Trophoblast cell (in vitro differentiated cells and primary cell): ENCODE measurements around the gene RADIL.
A peak's percentile ranks its signal among the peaks of the same experiment; 100 is the strongest.

Experiments used
- DNase-seq, 2 donors: peaks; one replicate each; pipeline ENCODE4 v3.0.0-alpha.2; 2016
- H2AFZ ChIP-seq: 2 replicates; pipeline ENCODE4 v1.6.1; 2013; ENCODE audit warnings: low read length, moderate library complexity, mild to moderate bottlenecking; ENCODE audit not compliant: insufficient read depth, poor library complexity
- H2AK5ac ChIP-seq: 2 replicates; pipeline ENCODE4 v1.6.1; 2013; ENCODE audit warnings: mild to moderate bottlenecking, low read length
- H2BK120ac ChIP-seq: 2 replicates; pipeline ENCODE4 v1.6.1; 2013; ENCODE audit warnings: low read length, mild to moderate bottlenecking, moderate library complexity; ENCODE audit not compliant: insufficient read depth, poor library complexity
- H2BK12ac ChIP-seq: 2 replicates; pipeline ENCODE4 v1.6.1; 2013; ENCODE audit warnings: mild to moderate bottlenecking, low read length, moderate library complexity
- H2BK5ac ChIP-seq: 2 replicates; pipeline ENCODE4 v1.6.1; 2013; ENCODE audit warnings: low read length, low read depth, moderate library complexity, mild to moderate bottlenecking; ENCODE audit not compliant: poor library complexity
- H3K14ac ChIP-seq: 2 replicates; pipeline ENCODE4 v1.6.1; 2013; ENCODE audit warnings: mild to moderate bottlenecking, low read length
- H3K18ac ChIP-seq: 2 replicates; pipeline ENCODE4 v1.6.1; 2013; ENCODE audit warnings: mild to moderate bottlenecking, low read length
- H3K23ac ChIP-seq: 2 replicates; pipeline ENCODE4 v1.6.1; 2013; ENCODE audit warnings: low read length
- H3K27ac ChIP-seq: 2 replicates; pipeline ENCODE4 v1.5.1; 2013; ENCODE audit warnings: low read depth, mild to moderate bottlenecking, inconsistent platforms, low read length, moderate library complexity
- H3K27me3 ChIP-seq: 2 replicates; pipeline ENCODE4 v1.6.1; 2013; ENCODE audit warnings: inconsistent platforms, mild to moderate bottlenecking, low read length, moderate library complexity; ENCODE audit not compliant: insufficient read depth
- H3K36me3 ChIP-seq, 2 experiments: 1 replicate in 1 of 2; 2 replicates in 1 of 2; pipeline ENCODE4 v1.6.1; 2013; ENCODE audit warnings: low read length in 2 of 2, mild to moderate bottlenecking in 2 of 2, moderate library complexity in 1 of 2; ENCODE audit not compliant: insufficient read depth in 2 of 2, control insufficient read depth in 1 of 2
- H3K4ac ChIP-seq: 2 replicates; pipeline ENCODE4 v1.6.1; 2013; ENCODE audit warnings: low read depth, mild to moderate bottlenecking, low read length, moderate library complexity
- H3K4me1 ChIP-seq, 2 experiments: 1 replicate in 1 of 2; 2 replicates in 1 of 2; pipeline ENCODE4 v1.6.1; 2013; ENCODE audit warnings: low read length in 2 of 2, mild to moderate bottlenecking in 2 of 2, moderate library complexity in 1 of 2; ENCODE audit not compliant: insufficient read depth in 2 of 2, control insufficient read depth in 1 of 2
- H3K4me2 ChIP-seq: 2 replicates; pipeline ENCODE4 v1.6.1; 2013; ENCODE audit warnings: inconsistent platforms, mild to moderate bottlenecking, low read length, moderate library complexity
- H3K4me3 ChIP-seq: 2 replicates; pipeline ENCODE4 v1.5.1; 2013; ENCODE audit warnings: mild to moderate bottlenecking, low read depth, low read length, inconsistent platforms
- H3K79me1 ChIP-seq: one replicate; pipeline ENCODE4 v1.6.1; 2013; ENCODE audit warnings: low read length
- H3K79me2 ChIP-seq: 2 replicates; pipeline ENCODE4 v1.6.1; 2013; ENCODE audit warnings: low read length, mild to moderate bottlenecking; ENCODE audit not compliant: control insufficient read depth, insufficient read depth, poor library complexity
- H3K9ac ChIP-seq: 2 replicates; pipeline ENCODE4 v1.6.1; 2013; ENCODE audit warnings: mild to moderate bottlenecking, low read length
- H3K9me3 ChIP-seq: 2 replicates; pipeline ENCODE4 v1.6.1; 2013; ENCODE audit warnings: low read depth, mild to moderate bottlenecking, control low read depth, inconsistent platforms, low read length; ENCODE audit not compliant: insufficient read depth
- H4K12ac ChIP-seq: 2 replicates; pipeline ENCODE4 v1.6.1; 2013; ENCODE audit warnings: low read depth, mild to moderate bottlenecking, low read length, moderate library complexity
- H4K8ac ChIP-seq: 2 replicates; pipeline ENCODE4 v1.6.1; 2013; ENCODE audit warnings: low read depth, mild to moderate bottlenecking, low read length, moderate library complexity
- H4K91ac ChIP-seq: one replicate; pipeline ENCODE4 v1.6.1; 2013; ENCODE audit warnings: low read depth, mild to moderate bottlenecking, low read length, moderate library complexity
- WGBS: extraction: QIAGEN DNeasy Blood & Tissue Kit; methylation state at CpG from one replicate; pipeline ENCODE4 v1.1.7; 2013; ENCODE audit warnings: missing lambda C conversion rate; ENCODE audit not compliant: insufficient read length, insufficient coverage; ENCODE audit errors: extremely low coverage; 5-methylcytosine and 5-hydroxymethylcytosine counted together

Gene RADIL

GRCh38 chr7:4783292-4783652 lies 100.2 kb downstream of the RADIL start:
- Histone ChIP-seq H3K4me2 (no peak overlapping the region), H3K9me3 (peaks cover 5% of the 10 kb centered on the region), H4K12ac (no peak overlapping the region), H3K14ac (no peak overlapping the region), H3K4me1 (no peaks in the 10 kb centered on the region), H4K91ac (no peak overlapping the region), H3K27ac (no peak overlapping the region), H2AFZ (no peak overlapping the region), H3K79me2 (peaks cover under 1% of the 10 kb centered on the region), H2BK120ac (no peak overlapping the region), H2BK5ac (no peak overlapping the region), H3K79me1 (no peaks in the 10 kb centered on the region), H2BK12ac (no peak overlapping the region), H3K4me3 (no peak overlapping the region), H3K27me3 (no peaks in the 10 kb centered on the region), H3K23ac (no peak overlapping the region), H2AK5ac (no peak overlapping the region), H3K36me3 (peaks cover 73 to 77% of the 10 kb centered on the region in 2 experiments), H3K9ac (no peak overlapping the region), H3K4ac (no peak overlapping the region), H4K8ac (no peak overlapping the region), H3K18ac (no peak overlapping the region)
- WGBS, result no CpG with 5 or more reads among the region's 16 CpGs
- no peak for DNase-seq

- H3K4ac ChIP-seq, result no peak overlapping the region
- no peak overlapping the region for H2BK12ac ChIP-seq
- no CpG with 5 or more reads among the region's 36 CpGs for WGBS
- H3K14ac ChIP-seq, result no peak overlapping the region
- H2AFZ ChIP-seq, result no peak overlapping the region
- no peak overlapping the region for H4K12ac ChIP-seq
- no peak overlapping the region for H3K23ac ChIP-seq
- no peaks in the 10 kb centered on the region for H3K27me3 ChIP-seq
- H4K91ac ChIP-seq, result no peak overlapping the region
- no peak overlapping the region for H2BK120ac ChIP-seq
- no peak overlapping the region for H3K9ac ChIP-seq
- no peak overlapping the region for H3K4me3 ChIP-seq
- no peaks in the 10 kb centered on the region for H3K79me1 ChIP-seq
- peaks cover 5% of the 10 kb centered on the region for H3K9me3 ChIP-seq
- no peak overlapping the region for H2BK5ac ChIP-seq
- no peak overlapping the region for H3K27ac ChIP-seq
- H3K79me2 ChIP-seq, result peaks cover 2% of the 10 kb centered on the region
- no peak for DNase-seq
- H3K18ac ChIP-seq, result no peak overlapping the region
- no peak overlapping the region for H3K4me2 ChIP-seq
- H2AK5ac ChIP-seq, result no peak overlapping the region
- no peaks in the 10 kb centered on the region for H3K4me1 ChIP-seq
- no peak overlapping the region for H4K8ac ChIP-seq
- peaks cover 66 to 70% of the 10 kb centered on the region in 2 experiments for H3K36me3 ChIP-seq
Measured at GRCh38 chr7:4782333-4783291, 100.9 kb downstream of the RADIL start.

GRCh38 chr7:4781366-4782069 lies 102.0 kb downstream of the RADIL start:
- no peak overlapping the region for H2AFZ ChIP-seq
- DNase-seq, result no peak
- no peak overlapping the region for H4K91ac ChIP-seq
- no peak overlapping the region for H3K27ac ChIP-seq
- H3K23ac ChIP-seq, result no peak overlapping the region
- H2AK5ac ChIP-seq, result no peak overlapping the region
- H3K79me1 ChIP-seq, result no peaks in the 10 kb centered on the region
- H3K4me3 ChIP-seq, result no peak overlapping the region
- H3K4me1 ChIP-seq, result peaks cover 0 to 3% of the 10 kb centered on the region in 2 experiments
- H2BK120ac ChIP-seq, result no peak overlapping the region
- H3K18ac ChIP-seq, result peak overlapping the region; percentile 64
- peaks cover 2% of the 10 kb centered on the region for H3K79me2 ChIP-seq
- peaks cover 5% of the 10 kb centered on the region for H3K9me3 ChIP-seq
- no peak overlapping the region for H3K14ac ChIP-seq
- no peak overlapping the region for H2BK5ac ChIP-seq
- no peak overlapping the region for H3K9ac ChIP-seq
- no peak overlapping the region for H2BK12ac ChIP-seq
- H3K27me3 ChIP-seq, result no peaks in the 10 kb centered on the region
- no peak overlapping the region for H4K12ac ChIP-seq
- H3K36me3 ChIP-seq, result peaks cover 57 to 60% of the 10 kb centered on the region in 2 experiments
- no peak overlapping the region for H3K4ac ChIP-seq
- H4K8ac ChIP-seq, result no peak overlapping the region
- H3K4me2 ChIP-seq, result no peak overlapping the region
- WGBS, result no CpG with 5 or more reads among the region's 27 CpGs

GRCh38 chr7:4779118-4779517 lies 104.4 kb downstream of the RADIL start:
- WGBS, result no CpG with 5 or more reads among the region's 5 CpGs
- Histone ChIP-seq H2BK5ac (no peak overlapping the region), H3K79me2 (peaks cover 9% of the 10 kb centered on the region), H4K91ac (no peak overlapping the region), H3K18ac (no peak overlapping the region), H2AK5ac (no peak overlapping the region), H3K27ac (no peak overlapping the region), H3K36me3 (peaks cover 35 to 37% of the 10 kb centered on the region in 2 experiments), H3K9me3 (peaks cover 2% of the 10 kb centered on the region), H4K12ac (no peak overlapping the region), H3K27me3 (no peaks in the 10 kb centered on the region), H3K4me1 (peaks cover 4 to 9% of the 10 kb centered on the region in 2 experiments), H3K4me2 (no peak overlapping the region), H3K14ac (no peak overlapping the region), H4K8ac (no peak overlapping the region), H3K4ac (no peak overlapping the region), H2BK12ac (no peak overlapping the region), H3K4me3 (no peak overlapping the region), H3K23ac (no peak overlapping the region), H3K79me1 (peaks cover 9% of the 10 kb centered on the region), H2AFZ (no peak overlapping the region), H2BK120ac (no peak overlapping the region), H3K9ac (no peak overlapping the region)
- no peak for DNase-seq
